Measurements from ENCODE around the gene APOC4. TPM values are rescaled to one million over a fixed set of nuclear protein-coding genes. Genes with fewer than 3 reads are reported as not detected.

The APOC4 gene
- total RNA-seq, 1 experiment from 2014 or later: not detected

GRCh38 chr19:44954278-44954648, 12.2 kb downstream of the APOC4 start:
- peak overlapping the region; percentile 97 to 100 for H3K4me3 Mint-ChIP-seq
- peaks cover 0 to 9% (median 5%) of the 10 kb centered on the region in 3 experiments; a peak in 6 of 7 replicates for H3K36me3 Mint-ChIP-seq (ENCODE audit: insufficient read depth in 1 of 3, low read depth in 3 of 3)
- Histone ChIP-seq H3K9me3 (ENCODE audit: control insufficient read depth, low read depth, low read length) (no peaks in the 10 kb centered on the region), H4K5ac (ENCODE audit: insufficient read length, low read depth, low read length) (no peak overlapping the region), H3K23ac (ENCODE audit: insufficient read length, low read depth, low read length) (no peak overlapping the region), H3K4me2 (ENCODE audit: insufficient read depth, insufficient read length, low read length) (peak overlapping the region; percentile 93), H2AK5ac (ENCODE audit: insufficient read length, low read length) (no peak overlapping the region), H3K27me3 (ENCODE audit: insufficient read depth, low read length) (no peaks in the 10 kb centered on the region), H3K4me1 (ENCODE audit: insufficient read depth, low read length) (no peaks in the 10 kb centered on the region), H3K56ac (ENCODE audit: insufficient read length, low read depth, low read length) (no peak overlapping the region), H3K79me1 (ENCODE audit: insufficient read depth, low read depth, low read length, poor library complexity, severe bottlenecking) (peaks cover 8% of the 10 kb centered on the region), H4K91ac (ENCODE audit: insufficient read length, low read depth, low read length) (no peak overlapping the region), H2BK5ac (ENCODE audit: insufficient read length, low read length) (peak overlapping the region; percentile 55), H2BK12ac (ENCODE audit: insufficient read length, low read depth, low read length) (no peak overlapping the region), H3K79me2 (ENCODE audit: insufficient read depth, low read length) (peaks cover 28% of the 10 kb centered on the region; the same call in 1 of the 2 replicates), H3K27ac (ENCODE audit: insufficient read length, low read depth, low read length) (peak overlapping the region; percentile 29), H4K8ac (replicated peaks; ENCODE audit: insufficient read length, low read depth, low read length) (no peak overlapping the region), H2AFZ (ENCODE audit: low read length) (peak overlapping the region; percentile 63), H4K20me1 (ENCODE audit: control insufficient read depth, insufficient read depth, insufficient read length) (peaks cover 6% of the 10 kb centered on the region), H3T11ph (ENCODE audit: low read length) (no peak overlapping the region), H3K14ac (ENCODE audit: insufficient read depth, low read length) (no peak overlapping the region), H2BK15ac (ENCODE audit: low read depth, low read length) (no peak overlapping the region), H3K9ac (ENCODE audit: extremely low read depth, insufficient read length, low read length) (peak overlapping the region; percentile 99), H2BK120ac (ENCODE audit: low read depth, low read length, poor library complexity, severe bottlenecking) (no peak overlapping the region), H3K23me2 (ENCODE audit: insufficient read length, low read depth, low read length, poor library complexity, severe bottlenecking) (peaks cover 10% of the 10 kb centered on the region), H2BK20ac (ENCODE audit: low read depth, low read length, poor library complexity, severe bottlenecking) (no peak overlapping the region), H3K4ac (ENCODE audit: low read depth, low read length) (no peak overlapping the region), H3K18ac (ENCODE audit: insufficient read length, low read depth, low read length) (no peak overlapping the region)
- H3K9me3 Mint-ChIP-seq: no peaks in the 10 kb centered on the region; a peak in 1 of 5 replicates
- H3K27me3 Mint-ChIP-seq (ENCODE audit: low read depth): peaks cover 2% of the 10 kb centered on the region; the same call in 1 of the 2 replicates
- TF ChIP-seq CTCF (conservative IDR thresholded peaks at IDR 0.05): no peak
- WGBS (ENCODE audit: extremely low coverage, insufficient read length, low lambda C conversion rate): no CpG with 5 or more reads among the region's 13 CpGs
- DNase-seq: no peak
- H3K27ac Mint-ChIP-seq: peak overlapping the region; percentile 100
- H3K4me1 Mint-ChIP-seq: peaks cover 17 to 30% of the 10 kb centered on the region in 2 experiments

All from H9 (cell line).